ENCODE measurements around the gene OSBPL8.

DNA sequence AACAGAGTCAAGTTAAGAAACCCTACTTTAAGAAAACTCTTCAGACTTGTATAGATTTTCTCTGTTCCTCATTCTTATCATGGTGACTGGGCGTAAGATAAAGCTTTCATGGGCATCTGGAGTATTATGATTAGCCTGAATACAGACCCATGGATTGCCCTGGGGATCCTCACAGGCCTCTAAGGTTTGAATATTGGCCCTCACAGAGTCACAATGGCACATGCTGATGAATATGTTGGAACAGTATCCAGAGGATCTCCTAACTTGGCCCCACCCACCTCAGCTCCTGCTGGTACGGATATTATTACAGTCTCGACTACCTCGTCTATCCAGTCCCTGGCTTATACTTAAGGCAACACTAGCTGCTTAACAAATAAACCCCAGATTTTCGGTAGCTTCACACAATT, 8.1 kb downstream of the OSBPL8 start:
- TF ChIP-seq POLR2AphosphoS5 (IDR thresholded peaks at IDR 0.05) (no peak), POLR2A (IDR thresholded peaks at IDR 0.05) (no peak), EP300 (IDR thresholded peaks at IDR 0.05) (no peak)
- TF ChIP-seq, protein P1, sequence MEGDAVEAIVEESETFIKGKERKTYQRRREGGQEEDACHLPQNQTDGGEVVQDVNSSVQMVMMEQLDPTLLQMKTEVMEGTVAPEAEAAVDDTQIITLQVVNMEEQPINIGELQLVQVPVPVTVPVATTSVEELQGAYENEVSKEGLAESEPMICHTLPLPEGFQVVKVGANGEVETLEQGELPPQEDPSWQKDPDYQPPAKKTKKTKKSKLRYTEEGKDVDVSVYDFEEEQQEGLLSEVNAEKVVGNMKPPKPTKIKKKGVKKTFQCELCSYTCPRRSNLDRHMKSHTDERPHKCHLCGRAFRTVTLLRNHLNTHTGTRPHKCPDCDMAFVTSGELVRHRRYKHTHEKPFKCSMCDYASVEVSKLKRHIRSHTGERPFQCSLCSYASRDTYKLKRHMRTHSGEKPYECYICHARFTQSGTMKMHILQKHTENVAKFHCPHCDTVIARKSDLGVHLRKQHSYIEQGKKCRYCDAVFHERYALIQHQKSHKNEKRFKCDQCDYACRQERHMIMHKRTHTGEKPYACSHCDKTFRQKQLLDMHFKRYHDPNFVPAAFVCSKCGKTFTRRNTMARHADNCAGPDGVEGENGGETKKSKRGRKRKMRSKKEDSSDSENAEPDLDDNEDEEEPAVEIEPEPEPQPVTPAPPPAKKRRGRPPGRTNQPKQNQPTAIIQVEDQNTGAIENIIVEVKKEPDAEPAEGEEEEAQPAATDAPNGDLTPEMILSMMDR (IDR thresholded peaks at IDR 0.05): no peak

Measured in sigmoid colon (tissue), 4 donors.